H9 (cell line): ENCODE results near the gene GSPT2. TPM values are rescaled to one million over a fixed set of nuclear protein-coding genes. Genes with fewer than 3 reads are reported as not detected.
"Not testable (repeated sequence)": the region's sequence is repeated elsewhere in the genome, so short reads cannot be mapped to it uniquely, and the experiment has no call there.

ENCODE experiments used
- DNase-seq: peaks from one replicate; pipeline ENCODE4 v3.0.0-alpha.2; 2017
- H2AFZ ChIP-seq: one replicate; pipeline ENCODE4 v1.6.1; 2013; ENCODE audit warnings: mild to moderate bottlenecking, low read length, control low read depth, moderate library complexity
- H2AK5ac ChIP-seq: 2 replicates; pipeline ENCODE4 v1.6.1; 2013; ENCODE audit warnings: low read length, control low read depth, mixed read lengths; ENCODE audit not compliant: insufficient read length
- H2BK120ac ChIP-seq: one replicate; pipeline ENCODE4 v1.6.1; 2013; ENCODE audit warnings: low read depth, mild to moderate bottlenecking, low read length, control low read depth, inconsistent platforms; ENCODE audit not compliant: poor library complexity, severe bottlenecking
- H2BK12ac ChIP-seq: 2 replicates; pipeline ENCODE4 v1.6.1; 2013; ENCODE audit warnings: low read length, control low read depth, mixed read lengths, low read depth; ENCODE audit not compliant: insufficient read length
- H2BK15ac ChIP-seq: 2 replicates; pipeline ENCODE4 v1.6.1; 2013; ENCODE audit warnings: low read depth, low read length, control low read depth
- H2BK20ac ChIP-seq: one replicate; pipeline ENCODE4 v1.6.1; 2013; ENCODE audit warnings: low read depth, mild to moderate bottlenecking, low read length, control low read depth, inconsistent platforms; ENCODE audit not compliant: poor library complexity, severe bottlenecking
- H2BK5ac ChIP-seq: 2 replicates; pipeline ENCODE4 v1.6.1; 2013; ENCODE audit warnings: low read length, control low read depth, mixed read lengths; ENCODE audit not compliant: insufficient read length
- H3K14ac ChIP-seq: 2 replicates; pipeline ENCODE4 v1.6.1; 2013; ENCODE audit warnings: low read length, control low read depth; ENCODE audit not compliant: insufficient read depth
- H3K18ac ChIP-seq: 2 replicates; pipeline ENCODE4 v1.6.1; 2013; ENCODE audit warnings: low read depth, mild to moderate bottlenecking, mixed read lengths, low read length, control low read depth; ENCODE audit not compliant: insufficient read length
- H3K23ac ChIP-seq: 2 replicates; pipeline ENCODE4 v1.6.1; 2013; ENCODE audit warnings: low read length, control low read depth, mixed read lengths, low read depth; ENCODE audit not compliant: insufficient read length
- H3K23me2 ChIP-seq: 2 replicates; pipeline ENCODE4 v1.6.1; 2013; ENCODE audit warnings: low read depth, mild to moderate bottlenecking, mixed read lengths, low read length, control low read depth; ENCODE audit not compliant: insufficient read length, poor library complexity, severe bottlenecking
- H3K27ac ChIP-seq: 2 replicates; pipeline ENCODE4 v1.5.1; 2013; ENCODE audit warnings: low read length, control low read depth, mixed read lengths, low read depth; ENCODE audit not compliant: insufficient read length
- H3K27me3 ChIP-seq: 2 replicates; pipeline ENCODE4 v1.6.1; 2013; ENCODE audit warnings: low read length, control low read depth, inconsistent platforms; ENCODE audit not compliant: insufficient read depth
- H3K4ac ChIP-seq: 2 replicates; pipeline ENCODE4 v1.6.1; 2013; ENCODE audit warnings: low read depth, mild to moderate bottlenecking, control low read depth, inconsistent platforms, low read length, moderate library complexity
- H3K4me1 ChIP-seq: 2 replicates; pipeline ENCODE4 v1.6.1; 2013; ENCODE audit warnings: low read length, control low read depth, inconsistent platforms; ENCODE audit not compliant: insufficient read depth
- H3K4me2 ChIP-seq: 2 replicates; pipeline ENCODE4 v1.6.1; 2013; ENCODE audit warnings: low read length, control low read depth, mixed read lengths; ENCODE audit not compliant: insufficient read length, insufficient read depth
- H3K56ac ChIP-seq: 2 replicates; pipeline ENCODE4 v1.6.1; 2013; ENCODE audit warnings: low read depth, mild to moderate bottlenecking, mixed read lengths, low read length, control low read depth; ENCODE audit not compliant: insufficient read length
- H3K79me1 ChIP-seq: 2 replicates; pipeline ENCODE4 v1.6.1; 2013; ENCODE audit warnings: low read depth, mild to moderate bottlenecking, moderate library complexity, low read length, control low read depth, inconsistent platforms; ENCODE audit not compliant: insufficient read depth, poor library complexity, severe bottlenecking
- H3K79me2 ChIP-seq: 2 replicates; pipeline ENCODE4 v1.6.1; 2013; ENCODE audit warnings: low read length, control low read depth, inconsistent platforms; ENCODE audit not compliant: insufficient read depth
- H3K9ac ChIP-seq: 2 replicates; pipeline ENCODE4 v1.6.1; 2013; ENCODE audit warnings: low read length, control low read depth, mixed read lengths; ENCODE audit not compliant: insufficient read length; ENCODE audit errors: extremely low read depth
- H3K9me3 ChIP-seq: one replicate; pipeline ENCODE4 v1.6.1; 2013; ENCODE audit warnings: low read depth, low read length, inconsistent platforms; ENCODE audit not compliant: control insufficient read depth
- H3T11ph ChIP-seq: one replicate; pipeline ENCODE4 v1.6.1; 2013; ENCODE audit warnings: mild to moderate bottlenecking, low read length, control low read depth, inconsistent platforms
- H4K20me1 ChIP-seq: one replicate; pipeline ENCODE4 v1.6.1; 2013; ENCODE audit not compliant: control insufficient read depth, insufficient read length, insufficient read depth
- H4K5ac ChIP-seq: 2 replicates; pipeline ENCODE4 v1.6.1; 2013; ENCODE audit warnings: low read depth, mild to moderate bottlenecking, mixed read lengths, low read length, control low read depth; ENCODE audit not compliant: insufficient read length
- H4K8ac ChIP-seq: replicated peaks from 2 replicates; pipeline ENCODE4 v1.6.1; 2013; ENCODE audit warnings: low read length, control low read depth, mixed read lengths, low read depth; ENCODE audit not compliant: insufficient read length
- H4K91ac ChIP-seq: 2 replicates; pipeline ENCODE4 v1.6.1; 2013; ENCODE audit warnings: low read depth, mild to moderate bottlenecking, moderate library complexity, mixed read lengths, low read length, control low read depth; ENCODE audit not compliant: insufficient read length
- H3K27ac Mint-ChIP-seq, 3 experiments: 2 replicates in 2 of 3; 3 replicates in 1 of 3; pipeline ENCODE4 v1.8.0; 2020 to 2021; ENCODE audit warnings: mixed read lengths in 3 of 3, mild to moderate bottlenecking in 1 of 3, moderate library complexity in 1 of 3
- H3K27me3 Mint-ChIP-seq: 2 replicates; pipeline ENCODE4 v1.8.0; 2021; ENCODE audit warnings: low read depth, mild to moderate bottlenecking, moderate library complexity, mixed read lengths
- H3K36me3 Mint-ChIP-seq, 3 experiments: 2 replicates in 2 of 3; 3 replicates in 1 of 3; pipeline ENCODE4 v1.8.0; 2020 to 2021; ENCODE audit warnings: low read depth in 3 of 3, mixed read lengths in 3 of 3; ENCODE audit not compliant: insufficient read depth in 1 of 3
- H3K4me1 Mint-ChIP-seq, 2 experiments: 2 replicates each; pipeline ENCODE4 v1.8.0; 2020; ENCODE audit warnings: mixed read lengths in 2 of 2
- H3K4me3 Mint-ChIP-seq, 2 experiments: 2 replicates in 1 of 2; 3 replicates in 1 of 2; pipeline ENCODE4 v1.8.0; 2020 to 2021; ENCODE audit warnings: mild to moderate bottlenecking in 2 of 2, mixed read lengths in 2 of 2, moderate library complexity in 1 of 2
- H3K9me3 Mint-ChIP-seq, 2 experiments: 2 replicates in 1 of 2; 3 replicates in 1 of 2; pipeline ENCODE4 v1.8.0; 2020; ENCODE audit warnings: mild to moderate bottlenecking in 2 of 2, mixed read lengths in 2 of 2, moderate library complexity in 1 of 2
- WGBS: extraction: QIAGEN DNeasy Blood & Tissue Kit; methylation state at CpG from one replicate; pipeline ENCODE4 v1.1.7; 2013; ENCODE audit warnings: missing lambda C conversion rate, low lambda C conversion rate, mixed read lengths; ENCODE audit not compliant: insufficient read length; ENCODE audit errors: extremely low coverage; 5-methylcytosine and 5-hydroxymethylcytosine counted together
- total RNA-seq: library from RNA; stranded (reverse); gene quantifications from 2 replicates; pipeline ENCODE4 v1.2.1, GENCODE V29; 2021

GSPT2 gene
- total RNA-seq, 1 experiment from 2014 or later = 53.2 TPM

GRCh38 chrX:51712943-51713647 is 30.1 kb upstream of the GSPT2 start:
- H3K27ac Mint-ChIP-seq, H3K27ac ChIP-seq, H3K9me3 ChIP-seq, H3K56ac ChIP-seq, H3K27me3 ChIP-seq, DNase-seq, H3K14ac ChIP-seq, H3K79me2 ChIP-seq, H2BK15ac ChIP-seq, H3K9ac ChIP-seq, H2AFZ ChIP-seq, H2BK120ac ChIP-seq, H3K36me3 Mint-ChIP-seq, H4K5ac ChIP-seq, H3K23ac ChIP-seq, H3K4ac ChIP-seq, H3K27me3 Mint-ChIP-seq, H4K91ac ChIP-seq, H3K18ac ChIP-seq, H3K4me1 Mint-ChIP-seq, H3K23me2 ChIP-seq, H2AK5ac ChIP-seq, H4K8ac ChIP-seq, H3K9me3 Mint-ChIP-seq, H2BK5ac ChIP-seq, H3K4me2 ChIP-seq, H3K79me1 ChIP-seq, H3K4me1 ChIP-seq, H3T11ph ChIP-seq, H3K4me3 Mint-ChIP-seq, H2BK20ac ChIP-seq, H2BK12ac ChIP-seq, H4K20me1 ChIP-seq: not testable (repeated sequence)
- WGBS = no CpG with 5 or more reads among the region's 18 CpGs
